Kidney epithelial cell (primary cell): ENCODE results near the gene GPX4. TPM values are rescaled to one million over a fixed set of nuclear protein-coding genes. Genes with fewer than 3 reads are reported as not detected.

Experiments
- DNase-seq: peaks from one replicate; pipeline ENCODE4 v3.0.0-alpha.2; 2010; ENCODE audit warnings: low read depth
- H3K27me3 ChIP-seq: 2 replicates; pipeline ENCODE4 v1.6.0; 2011; ENCODE audit warnings: low read length; ENCODE audit not compliant: control insufficient read depth, insufficient read depth
- H3K36me3 ChIP-seq: 2 replicates; pipeline ENCODE4 v1.5.1; 2011; ENCODE audit warnings: low read length; ENCODE audit not compliant: control insufficient read depth, insufficient read depth
- H3K4me3 ChIP-seq: 2 replicates; pipeline ENCODE4 v1.5.1; 2011; ENCODE audit warnings: low read depth, mild to moderate bottlenecking, control low read depth, low read length
- total RNA-seq: library from RNA; depleted of rRNA; stranded (reverse); fragments of >200 nt; gene quantifications from 2 replicates; pipeline ENCODE4 v1.2.3, GENCODE V29; 2015
- TF ChIP-seq, protein P1 (sequence below): IDR thresholded peaks from 2 replicates; pipeline ENCODE4 v1.5.1; 2011; ENCODE audit warnings: mild to moderate bottlenecking, moderate library complexity, low read length, control low read depth, inconsistent platforms; ENCODE audit not compliant: insufficient read depth, poor library complexity, severe bottlenecking

Gene GPX4
- total RNA-seq, 1 donor from 2014 or later: 538 TPM

DNA sequence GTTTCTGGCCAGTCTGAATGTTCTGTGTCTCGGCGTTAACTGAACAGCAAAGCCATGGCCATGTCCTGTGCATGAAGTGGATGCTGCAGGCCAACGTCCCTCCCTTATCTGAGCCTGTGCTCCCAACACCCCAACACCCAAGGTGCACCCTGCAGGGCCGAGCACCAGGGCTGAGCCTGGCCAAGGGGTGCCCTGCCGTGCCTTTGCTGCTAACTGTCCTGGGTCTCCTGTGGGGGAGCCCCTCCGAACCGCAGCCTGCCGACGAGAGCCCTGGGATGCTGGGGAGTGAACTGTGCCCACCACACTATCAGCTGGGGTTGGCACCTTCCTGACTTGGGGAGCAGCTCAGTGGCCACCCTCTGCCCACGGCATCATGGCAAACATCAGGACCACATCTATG is 17.6 kb downstream of the GPX4 start:
- Histone ChIP-seq H3K27me3 (no peaks in the 10 kb centered on the region), H3K36me3 (peaks cover 17% of the 10 kb centered on the region), H3K4me3 (no peak overlapping the region)
- no peak for DNase-seq
- TF ChIP-seq, protein P1, sequence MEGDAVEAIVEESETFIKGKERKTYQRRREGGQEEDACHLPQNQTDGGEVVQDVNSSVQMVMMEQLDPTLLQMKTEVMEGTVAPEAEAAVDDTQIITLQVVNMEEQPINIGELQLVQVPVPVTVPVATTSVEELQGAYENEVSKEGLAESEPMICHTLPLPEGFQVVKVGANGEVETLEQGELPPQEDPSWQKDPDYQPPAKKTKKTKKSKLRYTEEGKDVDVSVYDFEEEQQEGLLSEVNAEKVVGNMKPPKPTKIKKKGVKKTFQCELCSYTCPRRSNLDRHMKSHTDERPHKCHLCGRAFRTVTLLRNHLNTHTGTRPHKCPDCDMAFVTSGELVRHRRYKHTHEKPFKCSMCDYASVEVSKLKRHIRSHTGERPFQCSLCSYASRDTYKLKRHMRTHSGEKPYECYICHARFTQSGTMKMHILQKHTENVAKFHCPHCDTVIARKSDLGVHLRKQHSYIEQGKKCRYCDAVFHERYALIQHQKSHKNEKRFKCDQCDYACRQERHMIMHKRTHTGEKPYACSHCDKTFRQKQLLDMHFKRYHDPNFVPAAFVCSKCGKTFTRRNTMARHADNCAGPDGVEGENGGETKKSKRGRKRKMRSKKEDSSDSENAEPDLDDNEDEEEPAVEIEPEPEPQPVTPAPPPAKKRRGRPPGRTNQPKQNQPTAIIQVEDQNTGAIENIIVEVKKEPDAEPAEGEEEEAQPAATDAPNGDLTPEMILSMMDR: no peak

DNA sequence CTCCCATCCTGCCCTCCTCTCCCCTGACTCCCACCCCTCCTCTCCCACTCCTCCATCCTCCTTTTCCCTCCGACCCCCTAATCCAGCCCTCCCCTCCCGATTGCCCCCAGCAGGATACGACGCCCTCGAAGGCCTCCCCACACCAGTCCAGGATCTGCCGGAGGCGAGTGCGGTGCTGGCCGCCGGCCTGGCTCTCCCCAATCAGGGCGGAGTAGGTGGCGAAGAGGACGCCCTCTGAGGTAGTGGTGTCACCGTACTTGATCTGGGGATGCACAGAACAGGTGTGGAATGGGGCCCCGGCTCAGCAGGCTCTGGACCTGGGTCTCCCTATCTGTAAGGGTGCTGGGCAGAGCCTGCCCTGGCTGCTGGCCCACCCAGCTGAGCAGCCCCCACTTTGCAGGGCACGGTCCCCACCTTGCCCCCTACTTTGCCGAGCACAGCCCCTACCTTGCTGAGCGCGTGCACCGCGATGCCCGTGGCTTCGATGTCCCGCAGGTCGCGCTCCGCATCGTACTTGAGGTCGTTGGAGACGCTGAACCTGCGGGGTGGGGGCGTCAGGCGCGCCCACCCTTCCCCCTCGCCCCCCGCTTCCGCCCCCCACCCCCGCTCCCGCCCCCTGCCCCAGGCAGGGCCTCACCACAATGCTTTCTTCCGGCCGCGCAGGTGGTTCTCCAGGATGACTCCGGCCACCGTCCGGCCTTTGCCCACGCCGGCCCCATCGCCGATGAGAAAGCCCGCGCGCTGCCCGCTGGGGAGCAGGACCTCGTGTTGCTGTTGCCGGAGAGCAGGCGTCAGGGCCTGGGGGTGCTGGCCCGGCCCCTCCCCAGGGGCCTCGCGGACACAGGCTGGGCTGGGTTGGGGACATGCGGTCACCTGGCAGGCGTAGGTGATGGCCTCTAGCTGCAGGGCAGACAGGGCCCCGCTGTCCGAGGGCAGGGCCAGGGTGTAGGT is 18.5 kb downstream of the GPX4 start:
- peaks cover 14% of the 10 kb centered on the region for H3K36me3 ChIP-seq
- TF ChIP-seq, protein P1: no peak
- DNase-seq: no peak

DNA sequence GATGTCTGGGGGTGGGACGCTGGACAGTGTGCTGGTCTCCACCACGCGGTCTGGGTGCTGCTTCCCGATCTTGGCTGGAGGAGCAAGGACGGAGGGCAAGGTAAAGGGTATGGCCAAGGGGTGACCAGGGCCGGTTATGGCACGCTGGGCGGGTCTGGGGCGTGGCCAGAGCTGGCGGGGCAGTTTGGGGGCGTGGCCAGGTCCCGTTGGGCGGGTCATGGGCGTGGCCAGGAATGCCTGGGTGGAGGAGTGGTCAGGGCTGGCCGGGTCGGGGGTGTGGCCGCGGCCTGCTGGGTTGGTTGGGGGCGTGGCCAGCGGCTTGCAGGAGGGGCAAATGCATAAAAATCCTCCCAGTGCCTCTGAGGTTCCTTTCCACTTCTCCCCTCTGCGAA is 19.2 kb downstream of the GPX4 start:
- TF ChIP-seq, protein P1: no peak
- DNase-seq: no peak
- Histone ChIP-seq H3K27me3 (no peaks in the 10 kb centered on the region), H3K4me3 (no peak overlapping the region), H3K36me3 (peaks cover 13% of the 10 kb centered on the region)

More for the DNA sequence above, 18.5 kb downstream of the GPX4 start:
- H3K4me3 ChIP-seq: no peak overlapping the region
- no peaks in the 10 kb centered on the region for H3K27me3 ChIP-seq

DNA sequence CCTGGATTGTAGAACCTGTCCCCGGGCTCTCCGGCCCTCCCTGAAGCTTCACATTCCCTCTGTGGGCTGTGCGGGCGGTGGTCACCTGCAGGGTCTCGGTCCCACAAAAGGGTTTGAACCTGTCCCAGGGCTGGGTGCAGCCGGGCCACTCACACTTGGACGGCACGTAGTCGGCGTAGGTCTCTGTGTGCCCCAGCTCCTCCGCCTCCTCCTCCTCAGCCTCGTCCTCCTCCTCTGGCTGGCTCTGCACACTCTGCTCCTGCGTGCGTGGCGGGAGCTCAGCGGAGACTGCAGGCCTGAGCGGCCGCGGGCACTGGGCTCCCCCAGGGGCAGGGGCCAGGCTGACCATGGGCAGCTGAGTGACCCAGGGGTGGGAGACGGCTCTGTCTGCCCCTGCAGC is 19.6 kb downstream of the GPX4 start:
- Histone ChIP-seq H3K36me3 (peaks cover 13% of the 10 kb centered on the region), H3K27me3 (no peaks in the 10 kb centered on the region), H3K4me3 (no peak overlapping the region)
- DNase-seq: no peak
- TF ChIP-seq, protein P1: no peak

DNA sequence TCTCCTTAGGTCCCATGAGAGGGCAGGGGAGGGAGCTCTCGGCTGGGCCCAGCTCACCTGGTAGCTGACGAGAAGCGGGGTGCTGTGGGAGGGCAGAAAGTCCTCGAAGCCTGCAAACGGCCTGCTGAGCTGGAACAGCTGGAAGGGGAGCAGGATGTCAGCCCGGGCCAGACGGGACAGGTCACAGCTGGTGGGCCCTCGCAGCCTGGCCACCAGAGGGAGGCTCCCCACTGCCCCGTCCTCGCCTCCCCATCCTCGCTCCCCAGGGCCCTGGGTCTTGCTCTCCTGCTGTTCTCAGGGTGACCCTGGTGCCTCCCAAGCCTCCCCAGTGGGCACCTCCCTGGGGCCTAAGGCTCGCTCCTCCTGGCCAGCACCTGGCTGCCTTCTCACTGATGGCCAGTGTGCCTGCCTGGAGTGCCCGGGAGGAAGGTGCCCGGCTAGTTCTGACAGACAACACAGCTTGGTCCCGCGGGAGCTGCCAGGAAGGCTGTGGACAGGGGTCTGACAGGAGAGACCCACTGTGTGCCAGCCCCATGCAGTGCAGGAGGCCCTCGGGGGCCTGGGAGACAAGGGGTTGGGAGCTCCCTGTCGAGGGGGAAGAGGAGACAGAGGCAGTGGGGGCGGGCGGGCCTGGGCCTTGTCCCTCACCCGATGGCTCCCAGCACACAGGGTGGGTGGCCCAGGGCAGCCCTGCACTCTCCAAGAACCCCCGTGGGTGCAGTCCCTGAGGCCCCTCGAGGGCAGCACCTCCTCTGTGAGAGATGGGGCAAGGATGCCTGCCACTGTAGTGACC is 20.3 kb downstream of the GPX4 start:
- no peaks in the 10 kb centered on the region for H3K27me3 ChIP-seq
- no peak overlapping the region for H3K4me3 ChIP-seq
- no peak for DNase-seq
- peaks cover 13% of the 10 kb centered on the region for H3K36me3 ChIP-seq
- TF ChIP-seq, protein P1: no peak
